Right lobe of liver (tissue), 4 donors: ENCODE measurements around the gene COA6.

ENCODE experiments used
- CTCF ChIP-seq, 4 donors: fragments of 200-600 bp in 3 of 4; fragments of 450-650 bp in 1 of 4; IDR thresholded peaks; one replicate each; pipeline versions ENCODE4 v1.5.1 to v1.8.0; 2016 to 2022; ENCODE audit warnings: antibody characterized with exemption in 4 of 4, mild to moderate bottlenecking in 2 of 4
- POLR2A ChIP-seq: fragments of 450-650 bp; IDR thresholded peaks from one replicate; pipeline ENCODE4 v1.6.1; 2017; ENCODE audit warnings: antibody characterized with exemption, mild to moderate bottlenecking
- donor health status: DM: no; HTN: no; CAD: no.
- donor health status: DM: no; HTN: no; CAD: no.
- donor health status: DM: no; HTN: yes; CAD: no.

- TF ChIP-seq POLR2A (no peak), CTCF (IDR thresholded peaks at IDR 0.05) (no peak)
Observed at GRCh38 chr1:234396092-234396491, 22.8 kb downstream of the COA6 start.
